DMS53 treated with DMSO at 0.1 percent for 48 hours (cell line): Measurements from ENCODE around the gene TMEM14C.

ENCODE experiments used
- DNase-seq: peaks from one replicate; lab custom pipeline; 2025; ENCODE audit not compliant: unreplicated experiment; lab: John Stamatoyannopoulos, UW

Gene TMEM14C

GRCh38 chr6:10759312-10759839 lies 36.5 kb downstream of the TMEM14C start:
- DNase-seq, result peak; percentile 6

- no peak for DNase-seq
Measured at GRCh38 chr6:10759884-10760329, 37.0 kb downstream of the TMEM14C start.

- DNase-seq, result no peak
Measured at GRCh38 chr6:10763006-10763405, 40.1 kb downstream of the TMEM14C start.

- DNase-seq, result no peak
Measured at GRCh38 chr6:10769419-10769818, 46.5 kb downstream of the TMEM14C start.

- DNase-seq, result no peak
Measured at GRCh38 chr6:10771371-10771894, 48.6 kb downstream of the TMEM14C start.

- DNase-seq, result no peak
Measured at GRCh38 chr6:10778230-10778629, 55.4 kb downstream of the TMEM14C start.

GRCh38 chr6:10779076-10779475 lies 56.2 kb downstream of the TMEM14C start:
- no peak for DNase-seq
